Measurements from ENCODE around the gene ZNF549. TPM values are rescaled to one million over a fixed set of nuclear protein-coding genes. Genes with fewer than 3 reads are reported as not detected.

The ZNF549 gene
- total and polyA plus RNA-seq, 8 donors, result 1.2 to 15.2 (median 3.6) TPM

DNA sequence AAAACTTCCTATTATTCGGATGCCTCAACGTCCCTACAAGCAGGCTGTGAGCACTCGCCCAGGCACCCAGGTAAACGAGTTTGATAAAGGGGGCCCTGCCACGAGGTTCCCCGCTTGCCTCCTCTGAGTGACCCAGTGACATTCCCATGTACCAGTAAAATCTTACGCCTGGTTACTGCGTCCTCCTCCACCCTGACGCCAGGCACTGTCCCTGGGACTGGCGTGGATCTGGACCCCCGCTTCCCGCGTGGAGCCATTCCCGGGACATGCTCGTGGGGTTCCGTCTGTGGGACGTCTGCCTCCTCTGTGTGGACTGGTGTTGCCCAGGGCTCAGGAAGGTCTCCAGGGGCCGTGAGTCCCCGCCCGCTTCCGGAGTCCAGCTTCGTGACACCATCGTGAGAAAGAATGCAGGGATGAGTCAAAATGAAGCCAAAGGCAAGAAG lies 32.9 kb downstream of the ZNF549 start:
- H3K9me3 ChIP-seq, result peaks cover 3 to 82% (median 47%) of the 10 kb centered on the region in 4 donors
- intact Hi-C loops (cut with DNase I; ENCODE audit: low total_unique reads), result no loop called here
- H3K27me3 ChIP-seq, result no peaks in the 10 kb centered on the region
- peak overlapping the region; percentile 87 to 100 (median 96) for H3K4me3 ChIP-seq
- WGBS, 5 donors, result 12 to 22% (median 19%) methylated on average over 19 to 23 of the region's 23 CpGs
- no peak for TF ChIP-seq CTCF (IDR thresholded peaks at IDR 0.05)
- no peak for TF ChIP-seq EP300 (IDR thresholded peaks at IDR 0.05)
- no peak for TF ChIP-seq POLR2AphosphoS5 (IDR thresholded peaks at IDR 0.05)
- peak in 1 of 2 donors; percentile 57 for DNase-seq
- H3K27ac ChIP-seq, result peak overlapping the region in 2 of 5 donors; percentile 79 to 82
- H3K36me3 ChIP-seq, result peaks cover 10 to 23% (median 13%) of the 10 kb centered on the region in 4 donors
- peaks cover 14 to 27% (median 25%) of the 10 kb centered on the region in 4 donors for H3K4me1 ChIP-seq

DNA sequence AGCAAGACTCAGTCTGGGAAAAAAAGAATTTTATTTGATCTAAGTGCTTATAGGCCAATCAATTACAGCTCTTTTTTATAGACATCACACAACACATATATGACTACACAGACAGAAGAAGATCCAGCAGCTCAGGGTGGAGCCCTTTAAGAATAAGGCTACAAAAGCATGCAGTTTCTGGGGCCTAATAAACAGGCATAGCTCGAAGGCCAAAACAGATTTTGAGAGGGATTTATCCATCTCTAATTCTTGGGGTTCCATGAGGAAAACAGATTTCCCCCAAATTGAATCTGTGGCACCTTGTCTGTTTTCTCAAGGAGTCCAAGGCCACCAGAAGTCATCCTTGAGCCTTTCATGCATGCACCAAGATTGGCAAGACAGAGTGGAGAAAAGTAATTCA lies 36.4 kb downstream of the ZNF549 start:
- no peaks in the 10 kb centered on the region for H3K27me3 ChIP-seq
- no peak for DNase-seq
- peaks cover 34 to 86% (median 69%) of the 10 kb centered on the region in 4 donors for H3K9me3 ChIP-seq
- no peak overlapping the region for H3K27ac ChIP-seq
- intact Hi-C loops (cut with DNase I; ENCODE audit: low total_unique reads), result no loop called here
- WGBS, 5 donors, result 55 to 76% (median 62%) methylated on average over 1 of the region's 1 CpG
- TF ChIP-seq POLR2A (IDR thresholded peaks at IDR 0.05) (no peak), EP300 (IDR thresholded peaks at IDR 0.05) (no peak), CTCF (IDR thresholded peaks at IDR 0.05) (no peak), POLR2AphosphoS5 (IDR thresholded peaks at IDR 0.05) (no peak)
- H3K4me3 ChIP-seq, result no peak overlapping the region
- H3K36me3 ChIP-seq, result no peaks in the 10 kb centered on the region
- H3K4me1 ChIP-seq, result peaks cover 11 to 16% (median 15%) of the 10 kb centered on the region in 4 donors

- DNase-seq, result no peak
- Histone ChIP-seq H3K27me3 (no peaks in the 10 kb centered on the region), H3K9me3 (peaks cover 56 to 100% (median 93%) of the 10 kb centered on the region in 4 donors), H3K4me3 (no peak overlapping the region), H3K36me3 (peaks cover 0 to 14% (median 4%) of the 10 kb centered on the region in 4 donors), H3K4me1 (no peaks in the 10 kb centered on the region), H3K27ac (no peak overlapping the region)
- 56 to 62% (median 61%) methylated on average over 7 of the region's 7 CpGs for WGBS, 5 donors
- intact Hi-C loops (cut with DNase I; ENCODE audit: low total_unique reads), result no loop called here
- TF ChIP-seq EP300 (IDR thresholded peaks at IDR 0.05) (no peak), CTCF (IDR thresholded peaks at IDR 0.05) (no peak), POLR2A (IDR thresholded peaks at IDR 0.05) (no peak), POLR2AphosphoS5 (IDR thresholded peaks at IDR 0.05) (no peak)
Measured at GRCh38 chr19:57566396-57567265, 39.5 kb downstream of the ZNF549 start.

DNA sequence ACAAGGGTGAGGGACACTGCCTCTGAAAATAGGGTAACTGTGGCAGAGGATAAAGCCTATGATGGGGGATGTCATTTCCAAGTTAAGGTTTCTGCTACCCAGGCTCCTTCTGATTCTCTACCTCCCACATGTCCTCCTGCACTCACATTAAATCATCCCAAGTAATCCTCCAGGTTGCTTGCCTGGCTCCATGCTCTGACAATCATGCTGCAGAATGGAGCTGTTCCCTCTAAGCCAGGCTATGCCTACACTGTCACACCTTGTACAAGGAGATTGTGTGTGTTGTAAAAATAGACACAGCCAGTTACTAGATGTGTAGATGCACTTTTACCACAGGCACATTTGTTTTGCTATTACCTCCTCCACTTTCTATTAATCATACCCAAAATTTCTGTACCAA lies 43.6 kb downstream of the ZNF549 start:
- no peak for DNase-seq
- TF ChIP-seq POLR2A (IDR thresholded peaks at IDR 0.05) (no peak), EP300 (IDR thresholded peaks at IDR 0.05) (no peak), CTCF (IDR thresholded peaks at IDR 0.05) (no peak), POLR2AphosphoS5 (IDR thresholded peaks at IDR 0.05) (no peak)
- Histone ChIP-seq H3K27me3 (no peaks in the 10 kb centered on the region), H3K9me3 (peaks cover 86 to 100% (median 100%) of the 10 kb centered on the region in 4 donors), H3K36me3 (peaks cover 34 to 55% (median 44%) of the 10 kb centered on the region in 4 donors), H3K27ac (no peak overlapping the region), H3K4me1 (no peaks in the 10 kb centered on the region), H3K4me3 (no peak overlapping the region)
- intact Hi-C loops (cut with DNase I; ENCODE audit: low total_unique reads), result no loop called here
